Smooth muscle cell of trachea (primary cell): ENCODE results near the gene RMRP. TPM values are rescaled to one million over a fixed set of nuclear protein-coding genes. Genes with fewer than 3 reads are reported as not detected.

ENCODE experiments used
- total RNA-seq: library from RNA; depleted of rRNA; stranded (reverse); fragments of >200 nt; gene quantifications from 2 replicates; pipeline ENCODE4 v1.2.1, GENCODE V29; 2014

RMRP gene
- 6,137 and 10,606 TPM in 2 replicates for total RNA-seq

DNA sequence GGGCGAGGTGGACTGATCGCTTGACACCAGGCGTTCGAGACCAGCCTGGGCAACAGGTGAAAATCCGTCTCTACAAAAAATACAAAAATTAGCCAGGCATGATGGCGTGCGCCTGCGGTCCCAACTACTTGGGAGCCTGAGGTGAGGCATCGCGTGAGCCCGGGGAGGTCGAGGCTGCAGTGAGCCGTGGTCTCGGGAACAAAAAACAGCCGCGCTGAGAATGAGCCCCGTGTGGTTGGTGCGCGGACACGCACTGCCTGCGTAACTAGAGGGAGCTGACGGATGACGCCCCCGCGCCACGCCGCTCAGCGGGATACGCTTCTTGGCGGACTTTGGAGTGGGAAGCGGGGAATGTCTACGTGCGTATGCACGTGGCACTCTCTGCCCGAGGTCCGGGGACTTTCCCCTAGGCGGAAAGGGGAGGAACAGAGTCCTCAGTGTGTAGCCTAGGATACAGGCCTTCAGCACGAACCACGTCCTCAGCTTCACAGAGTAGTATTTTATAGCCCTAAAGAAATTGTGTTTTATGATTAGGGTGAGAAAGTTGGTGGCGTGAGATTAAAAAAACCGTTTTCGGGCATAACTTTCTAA is at the start of gene RMRP:
Gene RMRP (minus strand): TSS at position 474 of the 591 bp plus-strand sequence.

DNA sequence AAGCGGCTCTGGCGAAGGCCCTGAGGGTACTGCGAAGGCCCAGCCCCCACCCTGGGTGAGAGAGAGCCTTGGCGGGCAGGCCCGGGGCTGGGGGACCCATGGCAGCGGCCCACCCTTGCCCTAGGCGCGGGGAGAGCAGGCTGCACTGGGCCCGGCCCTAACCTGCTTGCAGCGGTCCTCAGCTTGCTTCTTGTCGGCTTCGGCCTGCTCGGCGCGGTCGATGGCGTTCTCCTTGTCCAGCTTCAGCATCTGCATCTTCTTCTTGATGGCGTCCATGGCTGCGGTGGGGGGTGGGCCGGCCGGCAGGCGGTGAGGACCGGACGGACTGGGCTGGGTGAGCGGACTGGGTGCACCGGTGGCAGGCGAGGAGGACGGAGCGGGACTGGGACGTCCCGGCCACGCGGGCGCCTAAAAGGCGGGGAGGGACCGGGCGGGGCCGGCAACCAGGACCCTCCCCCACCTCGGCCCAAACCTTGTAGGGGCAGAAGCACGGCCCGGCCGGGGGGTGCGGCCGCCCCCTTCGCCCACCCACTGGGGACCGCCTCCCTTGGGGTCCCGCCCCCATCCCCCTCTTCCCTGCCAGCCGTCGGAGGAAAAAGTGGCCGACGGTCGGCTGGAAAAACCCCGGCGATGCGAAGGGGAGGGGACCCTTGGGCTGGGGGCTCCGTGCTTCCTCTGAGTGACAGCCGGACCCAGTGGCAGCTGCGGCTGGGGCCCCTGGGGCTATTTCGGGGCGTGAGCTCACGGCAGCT is 31.9 kb upstream of the RMRP start, which contains the start of gene TPM2:
Gene TPM2 (minus strand): TSS at position 384 of the 752 bp plus-strand sequence. CDS start 108 bp downstream, at position 276.

DNA sequence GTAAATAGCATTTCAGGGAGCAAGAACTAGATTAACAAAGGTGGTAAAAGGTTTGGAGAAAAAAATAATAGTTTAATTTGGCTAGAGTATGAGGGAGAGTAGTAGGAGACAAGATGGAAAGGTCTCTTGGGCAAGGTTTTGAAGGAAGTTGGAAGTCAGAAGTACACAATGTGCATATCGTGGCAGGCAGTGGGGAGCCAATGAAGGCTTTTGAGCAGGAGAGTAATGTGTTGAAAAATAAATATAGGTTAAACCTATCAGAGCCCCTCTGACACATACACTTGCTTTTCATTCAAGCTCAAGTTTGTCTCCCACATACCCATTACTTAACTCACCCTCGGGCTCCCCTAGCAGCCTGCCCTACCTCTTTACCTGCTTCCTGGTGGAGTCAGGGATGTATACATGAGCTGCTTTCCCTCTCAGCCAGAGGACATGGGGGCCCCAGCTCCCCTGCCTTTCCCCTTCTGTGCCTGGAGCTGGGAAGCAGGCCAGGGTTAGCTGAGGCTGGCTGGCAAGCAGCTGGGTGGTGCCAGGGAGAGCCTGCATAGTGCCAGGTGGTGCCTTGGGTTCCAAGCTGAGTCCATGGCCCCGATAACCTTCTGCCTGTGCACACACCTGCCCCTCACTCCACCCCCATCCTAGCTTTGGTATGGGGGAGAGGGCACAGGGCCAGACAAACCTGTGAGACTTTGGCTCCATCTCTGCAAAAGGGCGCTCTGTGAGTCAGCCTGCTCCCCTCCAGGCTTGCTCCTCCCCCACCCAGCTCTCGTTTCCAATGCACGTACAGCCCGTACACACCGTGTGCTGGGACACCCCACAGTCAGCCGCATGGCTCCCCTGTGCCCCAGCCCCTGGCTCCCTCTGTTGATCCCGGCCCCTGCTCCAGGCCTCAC is 15.6 kb upstream of the RMRP start, which contains the start of gene CA9:
Gene CA9 (plus strand): TSS at position 797 of the 893 bp plus-strand sequence. CDS start 32 bp downstream, at position 829.

DNA sequence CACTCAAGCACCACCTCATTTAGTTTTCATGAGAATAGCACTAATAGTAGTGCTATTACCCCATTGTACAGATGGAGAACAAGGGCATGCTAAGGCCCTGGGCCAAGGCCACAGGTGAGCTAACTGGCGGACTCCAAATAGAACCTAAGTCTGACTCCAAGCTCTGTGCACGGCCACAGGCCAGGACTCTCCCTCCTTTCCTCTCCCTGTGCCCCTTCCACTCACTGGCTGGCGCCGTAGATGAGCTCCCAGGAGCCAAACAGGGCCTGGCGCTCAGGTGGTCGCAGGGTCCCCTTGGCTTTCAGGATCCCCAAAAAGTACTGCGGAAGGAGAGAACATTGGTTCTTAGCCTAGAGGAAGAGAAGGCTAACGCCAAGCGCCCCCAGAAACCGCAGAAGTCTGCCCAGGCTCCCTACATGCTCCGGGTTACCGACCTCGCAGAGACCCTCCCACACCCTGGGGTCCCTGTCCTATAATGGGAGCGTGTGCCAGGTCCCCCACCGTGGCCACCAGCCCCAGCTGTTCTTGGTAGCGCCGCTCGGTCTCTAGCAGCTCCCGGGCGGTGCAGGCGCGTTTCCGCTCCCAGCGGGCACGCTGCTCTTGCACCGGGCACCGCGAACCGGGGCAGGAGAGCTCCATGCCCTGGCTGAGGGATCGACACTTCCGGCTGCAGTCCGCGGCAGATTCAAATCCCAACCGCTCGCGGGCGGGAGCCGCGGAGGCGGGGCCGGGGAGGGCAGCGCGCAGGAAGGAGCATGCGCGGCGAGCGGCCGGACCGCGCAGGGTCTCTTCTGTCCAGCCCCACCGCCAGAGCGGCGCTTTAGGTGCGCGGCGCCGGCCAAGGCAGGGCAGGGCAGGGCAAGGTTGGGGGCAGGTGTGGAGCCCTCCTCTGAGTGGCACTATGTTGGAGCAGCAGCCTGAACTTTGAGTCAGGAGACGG is 7.0 kb upstream of the RMRP start, which contains the start of gene ARHGEF39:
Gene ARHGEF39 (minus strand): TSS at position 665 of the 940 bp plus-strand sequence. CDS start 26 bp downstream, at position 639.

DNA sequence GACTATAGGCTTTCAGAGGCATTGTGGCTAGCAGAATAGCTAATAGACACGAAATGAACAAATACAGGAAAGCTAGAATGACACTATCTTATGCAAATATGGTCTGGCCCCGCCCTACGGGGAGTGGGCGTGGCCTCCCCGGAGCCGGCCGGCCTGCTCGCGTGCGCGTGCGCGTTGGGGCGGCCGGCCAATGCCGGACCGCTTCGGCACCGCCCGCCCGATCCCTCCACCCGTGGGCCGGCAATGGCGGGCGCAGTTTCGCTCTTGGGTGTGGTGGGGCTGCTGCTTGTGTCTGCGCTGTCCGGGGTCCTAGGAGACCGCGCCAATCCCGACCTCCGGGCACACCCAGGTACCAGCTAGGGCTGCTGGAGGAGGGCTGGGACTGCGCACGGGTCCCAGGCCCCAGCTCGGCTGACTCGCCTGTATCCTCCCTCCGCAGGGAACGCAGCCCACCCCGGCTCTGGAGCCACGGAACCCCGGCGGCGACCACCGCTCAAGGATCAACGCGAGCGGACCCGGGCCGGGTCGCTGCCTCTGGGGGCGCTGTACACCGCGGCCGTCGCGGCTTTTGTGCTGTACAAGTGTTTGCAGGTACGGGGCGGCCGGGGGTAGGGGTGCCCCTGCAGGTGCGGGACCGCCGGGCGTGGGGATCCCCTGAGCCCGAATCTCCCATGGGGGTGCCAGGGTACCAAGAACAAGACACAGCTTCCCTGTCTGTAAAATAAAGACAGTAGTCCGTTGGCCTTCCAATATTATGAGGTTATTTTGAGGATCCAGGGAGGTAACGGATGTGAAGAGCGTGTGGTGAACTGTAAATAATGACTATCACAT is 533 bp upstream of the RMRP start, which contains the start of gene CCDC107:
Gene CCDC107 (plus strand): TSS at position 156 of the 831 bp plus-strand sequence. CDS start 88 bp downstream, at position 244.

DNA sequence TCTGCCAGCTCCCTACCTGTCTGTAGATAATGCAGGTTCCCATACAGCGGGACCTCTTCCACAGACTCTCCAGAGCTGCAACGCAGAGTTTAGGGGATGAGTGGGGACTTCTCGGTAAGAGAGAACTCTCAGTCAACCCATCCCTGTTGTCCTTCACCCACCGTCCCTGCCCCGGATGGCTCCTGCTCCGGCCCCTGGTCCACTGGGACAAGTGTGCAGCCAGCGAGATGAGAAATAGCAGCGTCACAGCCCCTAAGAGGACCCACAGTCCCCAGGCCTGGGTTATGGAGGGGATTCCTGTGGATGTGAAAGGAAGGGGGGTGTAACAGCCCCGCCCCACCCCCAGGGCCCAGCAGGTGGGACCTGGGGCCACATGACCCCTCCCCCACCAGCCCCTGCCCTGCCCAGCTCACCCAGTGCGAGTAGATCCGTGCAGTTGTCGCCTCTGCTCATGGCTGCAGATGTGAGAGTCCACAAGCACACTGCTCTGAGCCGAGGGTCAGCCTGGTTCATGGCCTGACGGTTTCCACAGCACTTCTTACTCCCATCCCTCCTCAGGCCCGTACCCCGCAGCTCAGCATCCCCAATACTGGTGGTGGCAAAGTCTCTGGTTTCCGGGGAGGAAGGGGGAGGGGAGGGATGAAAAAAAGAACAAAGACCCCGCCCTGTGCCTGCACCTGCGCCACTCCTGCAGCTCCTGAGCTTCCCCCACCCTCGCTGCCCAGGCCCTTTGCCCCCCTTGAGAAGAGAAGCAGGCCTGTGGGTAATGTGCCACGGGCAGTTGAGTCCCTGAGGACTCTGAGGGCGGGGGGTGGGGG is 7.3 kb downstream of the RMRP start, which contains the start of gene SIT1:
Gene SIT1 (minus strand): TSS at position 591 of the 818 bp plus-strand sequence. CDS start 78 bp downstream, at position 513.

DNA sequence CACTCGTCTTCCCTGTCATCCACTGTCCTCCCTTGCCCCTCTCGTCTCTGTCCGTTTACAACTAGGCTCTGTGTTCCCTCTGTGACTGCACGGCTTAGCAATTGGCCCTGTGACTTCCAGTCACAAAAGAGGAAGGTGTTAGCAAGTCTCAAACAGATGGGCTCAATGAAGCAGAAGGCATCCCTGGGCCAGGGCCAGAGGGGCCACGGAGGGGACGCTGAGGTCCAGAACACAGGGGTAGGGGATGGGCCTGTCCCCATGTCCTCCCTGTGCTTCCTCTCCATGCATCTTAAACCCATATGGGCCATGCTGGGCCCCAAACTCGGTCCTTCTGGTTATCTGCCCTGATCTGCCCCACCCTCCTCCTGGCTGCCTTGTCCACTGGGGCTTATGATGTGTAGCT is 39.5 kb downstream of the RMRP start, which contains the start of gene CD72:
Gene CD72 (minus strand): TSS at position 89 of the 403 bp plus-strand sequence. CDS start 110 bp downstream, outside the sequence.

Other genes starting within 250 kb of the RMRP start
- 17.5 and 27.0 TPM in 2 replicates for gene RUSC2, start 167.9 kb downstream of the RMRP start, total RNA-seq
- gene TESK1, start 52.8 kb downstream of the RMRP start, total RNA-seq: 7.3 and 15.7 TPM in 2 replicates
- 2.0 and 3.5 TPM in 2 replicates for gene CD72, start 39.6 kb downstream of the RMRP start, total RNA-seq
- gene SIT1, start 7.1 kb downstream of the RMRP start, total RNA-seq: 0.29 TPM in 1 of 2 replicates, not detected in the other
- gene CCDC107, start 273 bp upstream of the RMRP start, total RNA-seq: 12.4 and 19.8 TPM in 2 replicates
- 0.50 and 2.9 TPM in 2 replicates for gene ARHGEF39, start 7.2 kb upstream of the RMRP start, total RNA-seq
- gene CA9, start 15.9 kb upstream of the RMRP start, total RNA-seq: 2.3 and 5.8 TPM in 2 replicates
- gene TPM2, start 31.9 kb upstream of the RMRP start, total RNA-seq: 880 and 967 TPM in 2 replicates
- gene TLN1, start 74.2 kb upstream of the RMRP start, total RNA-seq: 445 and 453 TPM in 2 replicates
- gene CREB3, start 74.6 kb upstream of the RMRP start, total RNA-seq: 71.4 and 79.2 TPM in 2 replicates
- 17.5 and 20.1 TPM in 2 replicates for gene GBA2, start 91.2 kb upstream of the RMRP start, total RNA-seq
- 13.4 and 17.2 TPM in 2 replicates for gene RGP1, start 91.3 kb upstream of the RMRP start, total RNA-seq
- gene MSMP, start 96.3 kb upstream of the RMRP start, total RNA-seq: 1.2 TPM in 1 of 2 replicates, not detected in the other
- 48.6 and 54.3 TPM in 2 replicates for gene NPR2, start 133.6 kb upstream of the RMRP start, total RNA-seq
- 0.99 and 1.5 TPM in 2 replicates for gene SPAG8, start 154.2 kb upstream of the RMRP start, total RNA-seq
- gene HINT2, start 157.0 kb upstream of the RMRP start, total RNA-seq: 12.1 and 30.5 TPM in 2 replicates
- not detected in 2 replicates for gene FAM221B, start 170.7 kb upstream of the RMRP start, total RNA-seq
- 6.5 and 7.4 TPM in 2 replicates for gene TMEM8B, start 171.2 kb upstream of the RMRP start, total RNA-seq
- gene OR13J1, start 212.4 kb upstream of the RMRP start, total RNA-seq: not detected in 2 replicates
- gene HRCT1, start 248.2 kb upstream of the RMRP start, total RNA-seq: 0.15 and 0.83 TPM in 2 replicates